Endothelial cell (in vitro differentiated cells): ENCODE data around the gene RAB30. TPM values are rescaled to one million over a fixed set of nuclear protein-coding genes. Genes with fewer than 3 reads are reported as not detected.

Experiments
- DNase-seq: peaks from one replicate; pipeline ENCODE4 v3.0.0; 2021; ENCODE audit warnings: low spot score
- H3K27ac Mint-ChIP-seq: one replicate; pipeline ENCODE4 v1.8.0; 2021; ENCODE audit warnings: mixed read lengths, inconsistent platforms; ENCODE audit not compliant: unreplicated experiment
- H3K27me3 Mint-ChIP-seq: one replicate; pipeline ENCODE4 v1.8.0; 2021; ENCODE audit warnings: mild to moderate bottlenecking, moderate library complexity, mixed read lengths, inconsistent platforms; ENCODE audit not compliant: unreplicated experiment
- H3K36me3 Mint-ChIP-seq: one replicate; pipeline ENCODE4 v1.8.0; 2021; ENCODE audit warnings: mild to moderate bottlenecking, low read depth, mixed read lengths, inconsistent platforms; ENCODE audit not compliant: unreplicated experiment
- H3K4me1 Mint-ChIP-seq: one replicate; pipeline ENCODE4 v1.8.0; 2021; ENCODE audit warnings: mild to moderate bottlenecking, mixed read lengths, inconsistent platforms; ENCODE audit not compliant: unreplicated experiment
- H3K4me3 Mint-ChIP-seq: one replicate; pipeline ENCODE4 v1.8.0; 2021; ENCODE audit warnings: mild to moderate bottlenecking, mixed read lengths, inconsistent platforms; ENCODE audit not compliant: unreplicated experiment
- H3K9me3 Mint-ChIP-seq: one replicate; pipeline ENCODE4 v1.8.0; 2021; ENCODE audit warnings: mixed read lengths, inconsistent platforms; ENCODE audit not compliant: unreplicated experiment
- CTCF ChIP-seq: fragments of 200-600 bp; sonication (generic); IDR thresholded peaks from one replicate; pipeline ENCODE4 v1.5.0; 2021; ENCODE audit warnings: antibody characterized with exemption; ENCODE audit not compliant: unreplicated experiment
- total RNA-seq: library from RNA; stranded (reverse); fragmentation: NEBNext Ultra II Directional; extraction: Animal tissue kit (Norgen Biotek cat#: 25700); gene quantifications from one replicate; pipeline ENCODE4 v1.2.1, GENCODE V29; 2021; ENCODE audit not compliant: unreplicated experiment

Gene RAB30
- total RNA-seq, 1 donor from 2014 or later = 18.6 TPM

DNA sequence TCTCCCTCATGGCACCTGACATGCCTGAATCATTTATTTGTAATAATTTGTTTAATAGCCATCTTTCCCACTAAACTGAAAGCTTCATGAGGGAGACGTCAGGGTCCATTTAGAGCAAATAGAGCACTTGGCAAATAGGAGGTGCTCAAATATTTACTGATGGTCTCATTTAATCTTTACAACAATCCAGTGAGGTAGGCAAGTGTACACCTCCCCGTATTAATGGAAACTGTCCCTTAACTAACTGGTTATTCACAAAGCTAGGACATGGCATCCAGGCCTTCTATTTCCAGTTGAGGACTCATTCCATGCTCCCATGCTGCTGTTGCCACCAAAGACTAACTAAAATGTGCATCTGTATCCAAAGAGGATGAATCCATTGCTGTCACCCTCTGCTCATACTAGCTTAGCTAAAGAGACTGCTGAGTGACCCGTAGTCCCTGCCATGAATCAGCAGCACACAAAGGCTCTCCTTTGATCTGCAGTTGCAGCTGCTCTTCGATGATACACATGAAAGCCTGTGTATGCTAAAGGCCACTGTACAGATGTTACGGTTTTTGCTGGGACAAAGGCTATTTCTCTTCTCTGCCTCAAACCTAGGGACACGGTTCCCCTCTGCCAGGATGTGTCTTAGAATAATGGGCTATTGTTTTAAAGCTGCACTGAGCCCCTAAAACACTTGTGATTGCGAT lies 82.6 kb downstream of the RAB30 start:
- no peak overlapping the region for H3K27ac Mint-ChIP-seq
- H3K4me1 Mint-ChIP-seq = peaks cover 28% of the 10 kb centered on the region
- peaks cover 11% of the 10 kb centered on the region for H3K36me3 Mint-ChIP-seq
- no peak overlapping the region for H3K4me3 Mint-ChIP-seq
- no peaks in the 10 kb centered on the region for H3K9me3 Mint-ChIP-seq
- no peak for TF ChIP-seq CTCF
- DNase-seq = no peak
- H3K27me3 Mint-ChIP-seq = peaks cover 2% of the 10 kb centered on the region

GRCh38 chr11:82987997-82988396 lies 83.7 kb downstream of the RAB30 start:
- Mint-ChIP-seq H3K27me3 (peaks cover under 1% of the 10 kb centered on the region), H3K27ac (no peak overlapping the region), H3K36me3 (peaks cover 10% of the 10 kb centered on the region), H3K9me3 (no peaks in the 10 kb centered on the region), H3K4me1 (peaks cover 17% of the 10 kb centered on the region), H3K4me3 (no peak overlapping the region)
- DNase-seq = no peak
- no peak for TF ChIP-seq CTCF

DNA sequence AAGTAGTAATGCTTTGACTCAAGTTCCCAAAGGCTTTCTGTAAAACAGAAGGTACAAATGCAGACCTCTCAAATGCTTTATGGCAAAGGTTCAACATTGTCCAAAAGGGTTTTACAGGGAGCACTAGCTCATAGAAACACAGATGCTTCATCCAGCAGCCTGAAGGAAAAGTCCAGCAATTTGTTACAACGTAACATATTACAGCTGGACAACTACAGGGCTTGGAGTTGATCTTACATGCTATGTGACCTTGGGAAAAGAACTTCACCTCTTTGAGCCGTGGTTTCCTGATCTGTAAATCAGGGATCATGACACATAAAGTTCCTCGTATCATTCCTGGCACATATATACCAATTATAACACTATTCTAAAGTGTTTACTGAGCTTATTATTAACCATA lies 85.3 kb downstream of the RAB30 start:
- no peak for DNase-seq
- Mint-ChIP-seq H3K36me3 (peaks cover 10% of the 10 kb centered on the region), H3K9me3 (no peaks in the 10 kb centered on the region), H3K4me3 (no peak overlapping the region), H3K27ac (no peak overlapping the region), H3K4me1 (peaks cover 14% of the 10 kb centered on the region), H3K27me3 (no peaks in the 10 kb centered on the region)
- no peak for TF ChIP-seq CTCF

DNA sequence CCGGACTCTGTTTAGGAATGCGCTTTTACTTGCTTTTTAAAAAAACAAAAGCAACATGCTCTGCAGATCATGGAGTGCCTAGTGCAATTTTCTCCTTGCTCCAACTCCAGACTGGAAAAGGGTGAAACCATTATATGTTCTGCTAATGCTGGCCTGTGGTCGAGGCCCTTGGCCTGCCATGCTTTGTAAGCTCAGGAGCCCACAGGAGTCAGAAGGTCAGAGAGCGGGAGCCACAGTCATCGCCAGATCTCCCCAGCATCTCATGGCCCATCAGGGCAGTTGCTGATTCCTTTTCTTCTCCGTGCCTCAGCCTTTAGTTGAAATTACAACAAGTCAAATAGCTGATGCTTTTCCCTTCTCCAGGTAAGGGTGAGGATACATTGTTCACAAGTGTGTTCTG lies 89.8 kb downstream of the RAB30 start:
- Mint-ChIP-seq H3K9me3 (no peaks in the 10 kb centered on the region), H3K27me3 (no peaks in the 10 kb centered on the region), H3K36me3 (peaks cover 13% of the 10 kb centered on the region), H3K4me3 (peak overlapping the region; percentile 42), H3K4me1 (no peaks in the 10 kb centered on the region), H3K27ac (no peak overlapping the region)
- no peak for DNase-seq
- TF ChIP-seq CTCF = no peak

- Mint-ChIP-seq H3K9me3 (no peaks in the 10 kb centered on the region), H3K36me3 (peaks cover 13% of the 10 kb centered on the region), H3K27me3 (no peaks in the 10 kb centered on the region), H3K27ac (no peak overlapping the region), H3K4me3 (no peak overlapping the region), H3K4me1 (no peaks in the 10 kb centered on the region)
- DNase-seq = no peak
- TF ChIP-seq CTCF = no peak
Measured at GRCh38 chr11:82980947-82981346, 90.8 kb downstream of the RAB30 start.
